Endodermal cell (in vitro differentiated cells): Measurements from ENCODE around the gene SARS1. TPM values are rescaled to one million over a fixed set of nuclear protein-coding genes. Genes with fewer than 3 reads are reported as not detected.

Experiments used
- DNase-seq: peaks from one replicate; pipeline ENCODE4 v3.0.0-alpha.2; 2017
- H3K27ac ChIP-seq: 2 replicates; pipeline ENCODE4 v1.5.1; 2013; ENCODE audit warnings: mild to moderate bottlenecking, low read depth, low read length, moderate library complexity
- H3K27me3 ChIP-seq: 2 replicates; pipeline ENCODE4 v1.6.1; 2013; ENCODE audit warnings: mild to moderate bottlenecking, low read length, moderate library complexity; ENCODE audit not compliant: insufficient read depth, control insufficient read depth, poor library complexity, severe bottlenecking
- H3K36me3 ChIP-seq: 2 replicates; pipeline ENCODE4 v1.7.0; 2013; ENCODE audit warnings: mild to moderate bottlenecking, low read length, moderate library complexity; ENCODE audit not compliant: control insufficient read depth, insufficient read depth
- H3K4me1 ChIP-seq: one replicate; pipeline ENCODE4 v1.7.0; 2013; ENCODE audit warnings: low read length; ENCODE audit not compliant: control insufficient read depth, insufficient read depth
- H3K4me3 ChIP-seq: 2 replicates; pipeline ENCODE4 v1.5.1; 2013; ENCODE audit warnings: mild to moderate bottlenecking, low read length, moderate library complexity
- H3K9ac ChIP-seq: 2 replicates; pipeline ENCODE4 v1.6.1; 2013; ENCODE audit warnings: mild to moderate bottlenecking, low read length, moderate library complexity; ENCODE audit not compliant: poor library complexity, severe bottlenecking; ENCODE audit errors: extremely low read depth
- H3K9me3 ChIP-seq: 2 replicates; pipeline ENCODE4 v1.6.1; 2013; ENCODE audit warnings: mild to moderate bottlenecking, low read length, moderate library complexity; ENCODE audit not compliant: control insufficient read depth
- H3K27ac Mint-ChIP-seq: 2 replicates; pipeline ENCODE4 v1.8.0; 2020; ENCODE audit warnings: mixed read lengths
- H3K27me3 Mint-ChIP-seq: 2 replicates; pipeline ENCODE4 v1.8.0; 2021; ENCODE audit warnings: mild to moderate bottlenecking, mixed read lengths; ENCODE audit not compliant: insufficient read depth
- H3K36me3 Mint-ChIP-seq: 2 replicates; pipeline ENCODE4 v1.8.0; 2020; ENCODE audit warnings: low read depth, mixed read lengths
- H3K4me1 Mint-ChIP-seq: 2 replicates; pipeline ENCODE4 v1.8.0; 2020; ENCODE audit warnings: mixed read lengths
- H3K4me3 Mint-ChIP-seq: 2 replicates; pipeline ENCODE4 v1.8.0; 2020; ENCODE audit warnings: mild to moderate bottlenecking, moderate library complexity, mixed read lengths
- H3K9me3 Mint-ChIP-seq: 2 replicates; pipeline ENCODE4 v1.8.0; 2020; ENCODE audit warnings: mild to moderate bottlenecking, mixed read lengths
- WGBS, 2 experiments: methylation state at CpG; one replicate each; pipeline versions ENCODE4 v1.1.5 to v1.1.7; 2013; ENCODE audit warnings: missing lambda C conversion rate in 2 of 2, mixed read lengths in 1 of 2; ENCODE audit not compliant: insufficient coverage in 1 of 2, insufficient read length in 1 of 2; 5-methylcytosine and 5-hydroxymethylcytosine counted together
- long read RNA-seq, 4 experiments: library from polyadenylated mRNA in 2 of 4; library from RNA in 1 of 4; library from capped mRNA in 1 of 4; stranded (forward) in 3 of 4; unstranded in 1 of 4; transcript quantifications; one replicate each; pipeline ENCODE4 v2.0.0, GENCODE V29; 2020 to 2021; ENCODE audit warnings: inconsistent platforms in 1 of 4
- polyA plus RNA-seq, 2 experiments: library from polyadenylated mRNA; stranded (reverse); fragments of 50-300 nt; gene quantifications; one replicate each; pipeline ENCODE4 v1.2.3, GENCODE V29; 2013
- total RNA-seq, 2 donors: library from RNA; stranded (reverse); fragmentation: NEBNext Ultra II Directional in 1 of 2; extraction: Animal tissue kit (Norgen Biotek cat#: 25700) in 1 of 2; gene quantifications; 2 replicates in 1 of 2; 3 replicates in 1 of 2; pipeline ENCODE4 v1.2.1, GENCODE V29; 2021
- TF ChIP-seq, protein P1 (sequence below): fragments of 200-600 bp; sonication (generic); conservative IDR thresholded peaks from 2 replicates; pipeline ENCODE4 v1.5.0; 2021; ENCODE audit warnings: antibody characterized with exemption, mild to moderate bottlenecking

Gene SARS1, protein sequence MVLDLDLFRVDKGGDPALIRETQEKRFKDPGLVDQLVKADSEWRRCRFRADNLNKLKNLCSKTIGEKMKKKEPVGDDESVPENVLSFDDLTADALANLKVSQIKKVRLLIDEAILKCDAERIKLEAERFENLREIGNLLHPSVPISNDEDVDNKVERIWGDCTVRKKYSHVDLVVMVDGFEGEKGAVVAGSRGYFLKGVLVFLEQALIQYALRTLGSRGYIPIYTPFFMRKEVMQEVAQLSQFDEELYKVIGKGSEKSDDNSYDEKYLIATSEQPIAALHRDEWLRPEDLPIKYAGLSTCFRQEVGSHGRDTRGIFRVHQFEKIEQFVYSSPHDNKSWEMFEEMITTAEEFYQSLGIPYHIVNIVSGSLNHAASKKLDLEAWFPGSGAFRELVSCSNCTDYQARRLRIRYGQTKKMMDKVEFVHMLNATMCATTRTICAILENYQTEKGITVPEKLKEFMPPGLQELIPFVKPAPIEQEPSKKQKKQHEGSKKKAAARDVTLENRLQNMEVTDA
- total RNA-seq: 100 to 1,000 TPM; 100 to 101 TPM
- polyA plus RNA-seq (2013, experiment 1 of 2): 159 TPM
- polyA plus RNA-seq (2013, experiment 2 of 2): 128 TPM
- long read RNA-seq, experiment 1, transcript SARS-201 (11 exons, 1,852 nt): major isoform, 28 of 42 reads
- long read RNA-seq, experiment 1, partial matches to known transcripts: 11 of 42 reads
- long read RNA-seq, experiment 1, other reads (novel, unspliced or antisense): 3 of 42 reads
- long read RNA-seq, experiment 2, transcript SARS-201 (11 exons, 1,852 nt): major isoform, 165 of 184 reads
- long read RNA-seq, experiment 2, partial matches to known transcripts: 5 of 184 reads
- long read RNA-seq, experiment 2, other reads (novel, unspliced or antisense): 7 of 184 reads
- long read RNA-seq, experiment 3, transcript SARS-201 (11 exons, 1,852 nt): major isoform, 614 of 680 reads
- long read RNA-seq, experiment 3, partial matches to known transcripts: 15 of 680 reads
- long read RNA-seq, experiment 3, other reads (novel, unspliced or antisense): 44 of 680 reads
- long read RNA-seq, experiment 4, transcript SARS-201 (11 exons, 1,852 nt): major isoform, 360 of 597 reads
- long read RNA-seq, experiment 4, partial matches to known transcripts: 217 of 597 reads
- long read RNA-seq, experiment 4, other reads (novel, unspliced or antisense): 17 of 597 reads

DNA sequence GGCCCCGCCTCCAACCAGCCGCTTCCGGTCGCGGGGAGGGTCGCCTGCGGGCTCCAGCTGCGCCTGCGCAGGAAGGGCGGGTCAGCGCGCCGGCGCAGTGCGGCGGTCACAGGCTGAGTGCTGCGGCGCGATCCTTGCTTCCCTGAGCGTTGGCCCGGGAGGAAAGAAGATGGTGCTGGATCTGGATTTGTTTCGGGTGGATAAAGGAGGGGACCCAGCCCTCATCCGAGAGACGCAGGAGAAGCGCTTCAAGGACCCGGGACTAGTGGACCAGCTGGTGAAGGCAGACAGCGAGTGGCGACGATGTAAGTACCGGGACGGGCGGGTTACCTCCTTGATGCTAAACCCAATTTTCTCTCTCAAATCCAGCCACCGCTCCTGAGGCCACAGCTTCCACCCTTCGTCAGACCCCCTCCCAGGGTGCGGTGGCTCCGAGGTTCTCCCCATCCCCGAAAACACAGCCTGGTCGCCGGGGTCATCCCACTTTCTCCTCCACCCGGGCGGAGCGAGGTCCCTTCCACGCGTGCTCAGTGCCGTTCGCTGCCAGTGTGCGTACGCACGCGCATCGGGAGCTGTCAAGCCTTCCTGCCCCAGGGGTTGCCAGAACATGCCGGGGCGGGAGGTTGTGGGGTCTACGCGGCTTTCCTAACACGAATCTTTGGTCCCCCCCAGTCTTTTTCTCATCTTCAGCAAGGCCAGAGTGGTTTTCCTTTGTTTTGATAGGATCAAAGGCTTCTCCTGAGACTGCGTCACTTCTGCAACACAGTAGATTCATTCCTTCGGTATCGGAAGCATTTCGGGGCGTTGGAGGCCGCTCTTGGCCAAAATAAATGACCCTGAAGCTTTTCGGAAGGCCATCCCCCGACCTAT lies at the start of gene SARS1:
Gene SARS1 (plus strand): TSS at position 95 of the 870 bp plus-strand sequence. CDS start 75 bp downstream, at position 170.
- no peaks in the 10 kb centered on the region for H3K27me3 ChIP-seq
- H3K4me3 Mint-ChIP-seq: peak within 1 kb of the TSS; percentile 99
- DNase-seq: peak; percentile 77
- peak within 1 kb of the TSS; percentile 98 for H3K27ac Mint-ChIP-seq
- 0% methylated on average over 31 to 64 of the region's 64 CpGs for WGBS, 2 experiments
- peak within 1 kb of the TSS; percentile 93 for H3K9ac ChIP-seq
- H3K9me3 Mint-ChIP-seq: peaks cover 4% of the 10 kb centered on the region
- H3K36me3 ChIP-seq: peaks cover 11% of the 10 kb centered on the region
- H3K36me3 Mint-ChIP-seq: peaks cover 10% of the 10 kb centered on the region
- H3K4me1 ChIP-seq: peaks cover 7% of the 10 kb centered on the region
- TF ChIP-seq, protein P1, sequence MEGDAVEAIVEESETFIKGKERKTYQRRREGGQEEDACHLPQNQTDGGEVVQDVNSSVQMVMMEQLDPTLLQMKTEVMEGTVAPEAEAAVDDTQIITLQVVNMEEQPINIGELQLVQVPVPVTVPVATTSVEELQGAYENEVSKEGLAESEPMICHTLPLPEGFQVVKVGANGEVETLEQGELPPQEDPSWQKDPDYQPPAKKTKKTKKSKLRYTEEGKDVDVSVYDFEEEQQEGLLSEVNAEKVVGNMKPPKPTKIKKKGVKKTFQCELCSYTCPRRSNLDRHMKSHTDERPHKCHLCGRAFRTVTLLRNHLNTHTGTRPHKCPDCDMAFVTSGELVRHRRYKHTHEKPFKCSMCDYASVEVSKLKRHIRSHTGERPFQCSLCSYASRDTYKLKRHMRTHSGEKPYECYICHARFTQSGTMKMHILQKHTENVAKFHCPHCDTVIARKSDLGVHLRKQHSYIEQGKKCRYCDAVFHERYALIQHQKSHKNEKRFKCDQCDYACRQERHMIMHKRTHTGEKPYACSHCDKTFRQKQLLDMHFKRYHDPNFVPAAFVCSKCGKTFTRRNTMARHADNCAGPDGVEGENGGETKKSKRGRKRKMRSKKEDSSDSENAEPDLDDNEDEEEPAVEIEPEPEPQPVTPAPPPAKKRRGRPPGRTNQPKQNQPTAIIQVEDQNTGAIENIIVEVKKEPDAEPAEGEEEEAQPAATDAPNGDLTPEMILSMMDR: no peak
- H3K27me3 Mint-ChIP-seq: peaks cover 6% of the 10 kb centered on the region
- H3K27ac ChIP-seq: peak within 1 kb of the TSS; percentile 89
- H3K9me3 ChIP-seq: no peaks in the 10 kb centered on the region
- H3K4me3 ChIP-seq: peak within 1 kb of the TSS; percentile 98
- H3K4me1 Mint-ChIP-seq: peaks cover 10% of the 10 kb centered on the region

DNA sequence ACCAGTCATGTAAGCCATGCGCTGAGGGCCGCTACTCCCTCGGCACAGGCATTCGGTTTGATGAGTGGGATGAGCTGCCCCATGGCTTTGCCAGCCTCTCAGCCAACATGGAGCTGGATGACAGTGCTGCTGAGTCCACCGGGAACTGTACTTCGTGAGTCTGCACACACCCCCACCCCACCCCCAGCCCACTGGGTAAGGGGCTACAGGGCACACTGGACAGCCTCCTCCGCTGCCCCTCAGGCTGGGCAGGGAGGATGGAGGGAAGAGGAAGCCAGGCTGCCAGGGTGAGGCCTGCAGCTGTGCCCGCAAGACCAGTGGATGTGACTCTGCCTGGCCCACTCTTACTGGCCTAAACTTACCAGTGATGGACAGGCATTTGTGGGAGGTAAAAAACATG lies 49.2 kb upstream of the SARS1 start:
- 94 to 98% methylated on average over 5 to 8 of the region's 8 CpGs for WGBS, 2 experiments
- DNase-seq: no peak
- Mint-ChIP-seq H3K4me1 (peaks cover 14% of the 10 kb centered on the region), H3K9me3 (no peaks in the 10 kb centered on the region), H3K27ac (no peak overlapping the region), H3K36me3 (no peaks in the 10 kb centered on the region), H3K4me3 (no peak overlapping the region), H3K27me3 (no peaks in the 10 kb centered on the region)
- H3K4me3 ChIP-seq: no peak overlapping the region
- no peaks in the 10 kb centered on the region for H3K9me3 ChIP-seq
- H3K27me3 ChIP-seq: no peaks in the 10 kb centered on the region
- H3K4me1 ChIP-seq: no peaks in the 10 kb centered on the region
- H3K27ac ChIP-seq: no peak overlapping the region
- H3K9ac ChIP-seq: no peak overlapping the region
- no peaks in the 10 kb centered on the region for H3K36me3 ChIP-seq
- TF ChIP-seq, protein P1: no peak
